Frontal cortex (tissue), 4 donors: ENCODE results near the gene NIPAL4. TPM values are rescaled to one million over a fixed set of nuclear protein-coding genes. Genes with fewer than 3 reads are reported as not detected.
A peak's percentile ranks its signal among the peaks of the same experiment; 100 is the strongest.

Experiments
- DNase-seq, 2 donors: peaks; one replicate each; pipeline ENCODE4 v3.0.0; 2012; ENCODE audit warnings: low spot score in 2 of 2
- FAIRE-seq: peaks from 2 replicates; lab custom pipeline; 2012; peaks lifted over from hg19 to GRCh38; lab: Jason Lieb, UNC
- total RNA-seq: library from RNA; depleted of rRNA; stranded (reverse); fragments of >200 nt; gene quantifications from one replicate; pipeline ENCODE4 v1.2.3, GENCODE V29; 2014
- donor health status: control.
- donor health status: control.
- donor health status: control.

NIPAL4 gene
- total RNA-seq, 1 donor from 2014 or later, result not detected

- DNase-seq (no peak), FAIRE-seq (no peak)
Observed at GRCh38 chr5:157460921-157461792, 1.1 kb downstream of the NIPAL4 start.

- no peak for DNase-seq
- FAIRE-seq, result no peak
Observed at GRCh38 chr5:157463081-157463480, 3.1 kb downstream of the NIPAL4 start.

GRCh38 chr5:157463621-157464518 lies 3.9 kb downstream of the NIPAL4 start:
- no peak for FAIRE-seq
- DNase-seq, result no peak

- DNase-seq (no peak), FAIRE-seq (no peak)
Observed at GRCh38 chr5:157464519-157465171, 4.6 kb downstream of the NIPAL4 start.

GRCh38 chr5:157468293-157468965 lies 8.4 kb downstream of the NIPAL4 start:
- DNase-seq (no peak), FAIRE-seq (no peak)

- FAIRE-seq (no peak), DNase-seq (no peak)
Observed at GRCh38 chr5:157469073-157469472, 9.1 kb downstream of the NIPAL4 start.

- DNase-seq, result no peak
Observed at GRCh38 chr5:157469687-157470086, 9.7 kb downstream of the NIPAL4 start.

GRCh38 chr5:157470631-157471030 lies 10.6 kb downstream of the NIPAL4 start:
- FAIRE-seq, result no peak
- DNase-seq, result no peak

More at GRCh38 chr5:157469687-157470086, 9.7 kb downstream of the NIPAL4 start:
- FAIRE-seq, result no peak

- FAIRE-seq, result no peak
- no peak for DNase-seq
Observed at GRCh38 chr5:157471709-157472108, 11.7 kb downstream of the NIPAL4 start.

- DNase-seq (no peak), FAIRE-seq (no peak)
Observed at GRCh38 chr5:157473383-157474320, 13.6 kb downstream of the NIPAL4 start.

- DNase-seq (no peak), FAIRE-seq (no peak)
Observed at GRCh38 chr5:157475432-157475831, 15.4 kb downstream of the NIPAL4 start.

- peak; percentile 58 to 67 for DNase-seq
- FAIRE-seq, result peak; percentile 39
Observed at GRCh38 chr5:157476702-157477408, 16.8 kb downstream of the NIPAL4 start.

- DNase-seq (no peak), FAIRE-seq (no peak)
Observed at GRCh38 chr5:157477814-157478494, 17.9 kb downstream of the NIPAL4 start.

GRCh38 chr5:157478726-157479125 lies 18.7 kb downstream of the NIPAL4 start:
- FAIRE-seq (no peak), DNase-seq (no peak)

- FAIRE-seq (no peak), DNase-seq (no peak)
Observed at GRCh38 chr5:157479166-157479565, 19.2 kb downstream of the NIPAL4 start.

- DNase-seq, result no peak
- no peak for FAIRE-seq
Observed at GRCh38 chr5:157479612-157480510, 19.8 kb downstream of the NIPAL4 start.
